H9 (cell line): ENCODE measurements around the gene SPTLC3. TPM values are rescaled to one million over a fixed set of nuclear protein-coding genes. Genes with fewer than 3 reads are reported as not detected.

Source experiments
- DNase-seq: peaks from one replicate; pipeline ENCODE4 v3.0.0-alpha.2; 2017
- H2AFZ ChIP-seq: one replicate; pipeline ENCODE4 v1.6.1; 2013; ENCODE audit warnings: mild to moderate bottlenecking, low read length, control low read depth, moderate library complexity
- H2AK5ac ChIP-seq: 2 replicates; pipeline ENCODE4 v1.6.1; 2013; ENCODE audit warnings: low read length, control low read depth, mixed read lengths; ENCODE audit not compliant: insufficient read length
- H2BK120ac ChIP-seq: one replicate; pipeline ENCODE4 v1.6.1; 2013; ENCODE audit warnings: low read depth, mild to moderate bottlenecking, low read length, control low read depth, inconsistent platforms; ENCODE audit not compliant: poor library complexity, severe bottlenecking
- H2BK12ac ChIP-seq: 2 replicates; pipeline ENCODE4 v1.6.1; 2013; ENCODE audit warnings: low read length, control low read depth, mixed read lengths, low read depth; ENCODE audit not compliant: insufficient read length
- H2BK15ac ChIP-seq: 2 replicates; pipeline ENCODE4 v1.6.1; 2013; ENCODE audit warnings: low read depth, low read length, control low read depth
- H2BK20ac ChIP-seq: one replicate; pipeline ENCODE4 v1.6.1; 2013; ENCODE audit warnings: low read depth, mild to moderate bottlenecking, low read length, control low read depth, inconsistent platforms; ENCODE audit not compliant: poor library complexity, severe bottlenecking
- H2BK5ac ChIP-seq: 2 replicates; pipeline ENCODE4 v1.6.1; 2013; ENCODE audit warnings: low read length, control low read depth, mixed read lengths; ENCODE audit not compliant: insufficient read length
- H3K14ac ChIP-seq: 2 replicates; pipeline ENCODE4 v1.6.1; 2013; ENCODE audit warnings: low read length, control low read depth; ENCODE audit not compliant: insufficient read depth
- H3K18ac ChIP-seq: 2 replicates; pipeline ENCODE4 v1.6.1; 2013; ENCODE audit warnings: low read depth, mild to moderate bottlenecking, mixed read lengths, low read length, control low read depth; ENCODE audit not compliant: insufficient read length
- H3K23ac ChIP-seq: 2 replicates; pipeline ENCODE4 v1.6.1; 2013; ENCODE audit warnings: low read length, control low read depth, mixed read lengths, low read depth; ENCODE audit not compliant: insufficient read length
- H3K23me2 ChIP-seq: 2 replicates; pipeline ENCODE4 v1.6.1; 2013; ENCODE audit warnings: low read depth, mild to moderate bottlenecking, mixed read lengths, low read length, control low read depth; ENCODE audit not compliant: insufficient read length, poor library complexity, severe bottlenecking
- H3K27ac ChIP-seq: 2 replicates; pipeline ENCODE4 v1.5.1; 2013; ENCODE audit warnings: low read length, control low read depth, mixed read lengths, low read depth; ENCODE audit not compliant: insufficient read length
- H3K27me3 ChIP-seq: 2 replicates; pipeline ENCODE4 v1.6.1; 2013; ENCODE audit warnings: low read length, control low read depth, inconsistent platforms; ENCODE audit not compliant: insufficient read depth
- H3K4ac ChIP-seq: 2 replicates; pipeline ENCODE4 v1.6.1; 2013; ENCODE audit warnings: low read depth, mild to moderate bottlenecking, control low read depth, inconsistent platforms, low read length, moderate library complexity
- H3K4me1 ChIP-seq: 2 replicates; pipeline ENCODE4 v1.6.1; 2013; ENCODE audit warnings: low read length, control low read depth, inconsistent platforms; ENCODE audit not compliant: insufficient read depth
- H3K4me2 ChIP-seq: 2 replicates; pipeline ENCODE4 v1.6.1; 2013; ENCODE audit warnings: low read length, control low read depth, mixed read lengths; ENCODE audit not compliant: insufficient read length, insufficient read depth
- H3K56ac ChIP-seq: 2 replicates; pipeline ENCODE4 v1.6.1; 2013; ENCODE audit warnings: low read depth, mild to moderate bottlenecking, mixed read lengths, low read length, control low read depth; ENCODE audit not compliant: insufficient read length
- H3K79me1 ChIP-seq: 2 replicates; pipeline ENCODE4 v1.6.1; 2013; ENCODE audit warnings: low read depth, mild to moderate bottlenecking, moderate library complexity, low read length, control low read depth, inconsistent platforms; ENCODE audit not compliant: insufficient read depth, poor library complexity, severe bottlenecking
- H3K79me2 ChIP-seq: 2 replicates; pipeline ENCODE4 v1.6.1; 2013; ENCODE audit warnings: low read length, control low read depth, inconsistent platforms; ENCODE audit not compliant: insufficient read depth
- H3K9ac ChIP-seq: 2 replicates; pipeline ENCODE4 v1.6.1; 2013; ENCODE audit warnings: low read length, control low read depth, mixed read lengths; ENCODE audit not compliant: insufficient read length; ENCODE audit errors: extremely low read depth
- H3K9me3 ChIP-seq: one replicate; pipeline ENCODE4 v1.6.1; 2013; ENCODE audit warnings: low read depth, low read length, inconsistent platforms; ENCODE audit not compliant: control insufficient read depth
- H3T11ph ChIP-seq: one replicate; pipeline ENCODE4 v1.6.1; 2013; ENCODE audit warnings: mild to moderate bottlenecking, low read length, control low read depth, inconsistent platforms
- H4K20me1 ChIP-seq: one replicate; pipeline ENCODE4 v1.6.1; 2013; ENCODE audit not compliant: control insufficient read depth, insufficient read length, insufficient read depth
- H4K5ac ChIP-seq: 2 replicates; pipeline ENCODE4 v1.6.1; 2013; ENCODE audit warnings: low read depth, mild to moderate bottlenecking, mixed read lengths, low read length, control low read depth; ENCODE audit not compliant: insufficient read length
- H4K8ac ChIP-seq: replicated peaks from 2 replicates; pipeline ENCODE4 v1.6.1; 2013; ENCODE audit warnings: low read length, control low read depth, mixed read lengths, low read depth; ENCODE audit not compliant: insufficient read length
- H4K91ac ChIP-seq: 2 replicates; pipeline ENCODE4 v1.6.1; 2013; ENCODE audit warnings: low read depth, mild to moderate bottlenecking, moderate library complexity, mixed read lengths, low read length, control low read depth; ENCODE audit not compliant: insufficient read length
- H3K27ac Mint-ChIP-seq, 3 experiments: 2 replicates in 2 of 3; 3 replicates in 1 of 3; pipeline ENCODE4 v1.8.0; 2020 to 2021; ENCODE audit warnings: mixed read lengths in 3 of 3, mild to moderate bottlenecking in 1 of 3, moderate library complexity in 1 of 3
- H3K27me3 Mint-ChIP-seq: 2 replicates; pipeline ENCODE4 v1.8.0; 2021; ENCODE audit warnings: low read depth, mild to moderate bottlenecking, moderate library complexity, mixed read lengths
- H3K36me3 Mint-ChIP-seq, 3 experiments: 2 replicates in 2 of 3; 3 replicates in 1 of 3; pipeline ENCODE4 v1.8.0; 2020 to 2021; ENCODE audit warnings: low read depth in 3 of 3, mixed read lengths in 3 of 3; ENCODE audit not compliant: insufficient read depth in 1 of 3
- H3K4me1 Mint-ChIP-seq, 2 experiments: 2 replicates each; pipeline ENCODE4 v1.8.0; 2020; ENCODE audit warnings: mixed read lengths in 2 of 2
- H3K4me3 Mint-ChIP-seq, 2 experiments: 2 replicates in 1 of 2; 3 replicates in 1 of 2; pipeline ENCODE4 v1.8.0; 2020 to 2021; ENCODE audit warnings: mild to moderate bottlenecking in 2 of 2, mixed read lengths in 2 of 2, moderate library complexity in 1 of 2
- H3K9me3 Mint-ChIP-seq, 2 experiments: 2 replicates in 1 of 2; 3 replicates in 1 of 2; pipeline ENCODE4 v1.8.0; 2020; ENCODE audit warnings: mild to moderate bottlenecking in 2 of 2, mixed read lengths in 2 of 2, moderate library complexity in 1 of 2
- WGBS: extraction: QIAGEN DNeasy Blood & Tissue Kit; methylation state at CpG from one replicate; pipeline ENCODE4 v1.1.7; 2013; ENCODE audit warnings: missing lambda C conversion rate, low lambda C conversion rate, mixed read lengths; ENCODE audit not compliant: insufficient read length; ENCODE audit errors: extremely low coverage; 5-methylcytosine and 5-hydroxymethylcytosine counted together
- total RNA-seq: library from RNA; stranded (reverse); gene quantifications from 2 replicates; pipeline ENCODE4 v1.2.1, GENCODE V29; 2021
- TF ChIP-seq, protein P1 (sequence below): fragments of 200-600 bp; sonication (generic); conservative IDR thresholded peaks from 3 replicates; pipeline ENCODE4 v1.8.0; 2021; ENCODE audit warnings: antibody characterized with exemption, mild to moderate bottlenecking

SPTLC3 gene
- total RNA-seq, 1 experiment from 2014 or later = 0.68 TPM

DNA sequence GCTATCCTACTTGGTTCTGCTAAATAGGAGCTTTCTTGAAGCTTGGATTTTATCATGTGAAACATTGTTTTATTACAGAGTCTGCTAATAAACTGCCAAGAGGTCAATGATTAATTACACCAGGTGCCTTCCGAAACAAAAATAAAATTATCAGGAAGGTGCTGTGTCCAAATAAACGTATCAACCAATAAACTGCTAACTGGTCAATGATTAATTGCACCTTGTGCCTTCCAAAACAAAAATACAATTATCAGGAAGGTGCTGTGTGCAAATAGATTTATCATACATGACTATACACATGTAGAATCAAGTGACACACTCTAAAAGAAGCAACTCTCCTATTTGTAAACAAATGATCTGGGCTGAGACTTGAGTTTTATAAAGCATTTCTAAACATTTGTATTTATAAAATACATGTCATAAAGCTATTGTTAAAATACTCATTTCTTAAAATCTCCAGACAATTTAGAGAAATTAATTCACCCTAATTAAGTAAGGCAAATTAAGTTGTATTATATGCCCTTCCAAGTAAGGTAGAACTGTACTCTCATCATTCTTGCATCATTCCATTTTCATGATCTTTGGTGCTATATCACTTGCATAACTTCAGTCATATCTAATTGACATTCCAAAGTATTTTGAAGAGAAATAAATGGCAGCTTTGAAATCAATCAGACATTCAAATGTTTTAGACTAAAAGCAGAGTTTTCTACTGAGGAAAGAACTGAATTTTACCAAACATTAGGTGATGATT lies 26.8 kb downstream of the SPTLC3 start:
- Histone ChIP-seq H3K56ac (no peak overlapping the region), H2BK120ac (no peak overlapping the region), H2BK5ac (no peak overlapping the region), H4K8ac (no peak overlapping the region), H3K9me3 (no peaks in the 10 kb centered on the region), H3K27ac (no peak overlapping the region), H2BK15ac (no peak overlapping the region), H3K18ac (no peak overlapping the region), H4K91ac (no peak overlapping the region), H2BK20ac (no peak overlapping the region), H3K4me1 (no peaks in the 10 kb centered on the region), H3K4me2 (no peak overlapping the region), H3K23ac (no peak overlapping the region), H2AK5ac (no peak overlapping the region), H3K23me2 (no peaks in the 10 kb centered on the region), H3K79me1 (no peaks in the 10 kb centered on the region), H3K79me2 (no peaks in the 10 kb centered on the region), H2BK12ac (no peak overlapping the region), H2AFZ (no peak overlapping the region), H4K20me1 (no peaks in the 10 kb centered on the region), H3T11ph (no peak overlapping the region), H4K5ac (no peak overlapping the region), H3K4ac (no peak overlapping the region), H3K9ac (no peak overlapping the region), H3K14ac (no peak overlapping the region), H3K27me3 (no peaks in the 10 kb centered on the region)
- Mint-ChIP-seq H3K27me3 (no peaks in the 10 kb centered on the region; the same call in 1 of the 2 replicates), H3K27ac (no peak overlapping the region), H3K9me3 (no peaks in the 10 kb centered on the region), H3K4me1 (peaks cover under 1 to 3% of the 10 kb centered on the region in 2 experiments; a peak in 3 of 4 replicates), H3K36me3 (no peaks in the 10 kb centered on the region), H3K4me3 (no peak overlapping the region)
- WGBS = no CpG with 5 or more reads among the region's 2 CpGs
- no peak for DNase-seq
- TF ChIP-seq, protein P1, sequence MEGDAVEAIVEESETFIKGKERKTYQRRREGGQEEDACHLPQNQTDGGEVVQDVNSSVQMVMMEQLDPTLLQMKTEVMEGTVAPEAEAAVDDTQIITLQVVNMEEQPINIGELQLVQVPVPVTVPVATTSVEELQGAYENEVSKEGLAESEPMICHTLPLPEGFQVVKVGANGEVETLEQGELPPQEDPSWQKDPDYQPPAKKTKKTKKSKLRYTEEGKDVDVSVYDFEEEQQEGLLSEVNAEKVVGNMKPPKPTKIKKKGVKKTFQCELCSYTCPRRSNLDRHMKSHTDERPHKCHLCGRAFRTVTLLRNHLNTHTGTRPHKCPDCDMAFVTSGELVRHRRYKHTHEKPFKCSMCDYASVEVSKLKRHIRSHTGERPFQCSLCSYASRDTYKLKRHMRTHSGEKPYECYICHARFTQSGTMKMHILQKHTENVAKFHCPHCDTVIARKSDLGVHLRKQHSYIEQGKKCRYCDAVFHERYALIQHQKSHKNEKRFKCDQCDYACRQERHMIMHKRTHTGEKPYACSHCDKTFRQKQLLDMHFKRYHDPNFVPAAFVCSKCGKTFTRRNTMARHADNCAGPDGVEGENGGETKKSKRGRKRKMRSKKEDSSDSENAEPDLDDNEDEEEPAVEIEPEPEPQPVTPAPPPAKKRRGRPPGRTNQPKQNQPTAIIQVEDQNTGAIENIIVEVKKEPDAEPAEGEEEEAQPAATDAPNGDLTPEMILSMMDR = no peak
